ENCODE data around the gene PRDM2.

Gene PRDM2

GRCh38 chr1:13766592-13767564 is 66.9 kb downstream of the PRDM2 start:
- DNase-seq, result no peak

- DNase-seq, result peak; percentile 81
Observed at GRCh38 chr1:13769212-13769611, 69.2 kb downstream of the PRDM2 start.

- DNase-seq, result no peak
Observed at GRCh38 chr1:13769830-13770229, 69.8 kb downstream of the PRDM2 start.

- DNase-seq, result peak; percentile 65
Observed at GRCh38 chr1:13770743-13771142, 70.8 kb downstream of the PRDM2 start.

- no peak for DNase-seq
Observed at GRCh38 chr1:13771745-13772144, 71.8 kb downstream of the PRDM2 start.

- no peak for DNase-seq
Observed at GRCh38 chr1:13772271-13772670, 72.3 kb downstream of the PRDM2 start.

- DNase-seq, result no peak
Observed at GRCh38 chr1:13774121-13774520, 74.1 kb downstream of the PRDM2 start.

- DNase-seq, result no peak
Observed at GRCh38 chr1:13775459-13775858, 75.5 kb downstream of the PRDM2 start.

- DNase-seq, result no peak
Observed at GRCh38 chr1:13775916-13776315, 75.9 kb downstream of the PRDM2 start.

GRCh38 chr1:13778431-13778830 is 78.4 kb downstream of the PRDM2 start:
- DNase-seq, result no peak

GRCh38 chr1:13779930-13780329 is 79.9 kb downstream of the PRDM2 start:
- no peak for DNase-seq

- no peak for DNase-seq
Observed at GRCh38 chr1:13780780-13781179, 80.8 kb downstream of the PRDM2 start.

- no peak for DNase-seq
Observed at GRCh38 chr1:13781228-13781627, 81.2 kb downstream of the PRDM2 start.

- DNase-seq, result peak; percentile 64
Observed at GRCh38 chr1:13781907-13782633, 82.1 kb downstream of the PRDM2 start.

GRCh38 chr1:13782634-13783360 is 82.8 kb downstream of the PRDM2 start:
- peak; percentile 50 for DNase-seq

- DNase-seq, result no peak
Observed at GRCh38 chr1:13783551-13783950, 83.6 kb downstream of the PRDM2 start.

GRCh38 chr1:13784971-13785370 is 85.0 kb downstream of the PRDM2 start:
- DNase-seq, result no peak

GRCh38 chr1:13786541-13786940 is 86.6 kb downstream of the PRDM2 start:
- no peak for DNase-seq

GRCh38 chr1:13788795-13789194 is 88.8 kb downstream of the PRDM2 start:
- DNase-seq, result no peak

GRCh38 chr1:13790290-13791030 is 90.5 kb downstream of the PRDM2 start:
- peak; percentile 20 for DNase-seq

- no peak for DNase-seq
Observed at GRCh38 chr1:13792419-13792818, 92.4 kb downstream of the PRDM2 start.

GRCh38 chr1:13793088-13793730 is 93.2 kb downstream of the PRDM2 start:
- DNase-seq, result no peak

Data from inflammatory macrophage treated with lipopolysaccharide for 4 hours (primary cell).